Measurements from ENCODE around the gene GNB1. TPM values are rescaled to one million over a fixed set of nuclear protein-coding genes. Genes with fewer than 3 reads are reported as not detected.

GNB1 gene
- total RNA-seq, 1 donor from 2014 or later, result 159 TPM

DNA sequence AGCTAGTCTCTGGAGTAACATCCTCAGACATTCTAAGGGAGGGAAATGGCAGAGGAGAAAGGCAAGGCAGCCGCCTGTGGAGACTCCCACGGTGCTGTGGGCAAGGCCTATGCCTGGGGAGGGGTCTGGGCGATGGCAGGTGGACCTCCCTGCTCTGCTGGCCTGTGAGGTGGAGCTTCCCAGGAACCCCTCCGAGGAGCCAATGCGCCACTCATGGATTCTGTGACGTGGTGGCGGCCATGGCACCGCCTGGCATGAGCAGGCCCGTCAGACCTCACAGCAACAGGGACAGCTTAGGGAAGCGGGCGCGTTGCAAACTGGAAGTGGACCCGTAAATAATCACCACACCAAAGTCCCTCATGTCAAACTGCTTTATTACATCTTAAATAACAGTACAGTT lies 106.0 kb downstream of the GNB1 start:
- peaks cover 4 to 55% of the 10 kb centered on the region in 2 donors for H3K36me3 ChIP-seq
- no peak for DNase-seq (ENCODE audit: extremely low spot score in 2 of 2)
- H3K27me3 ChIP-seq, result no peaks in the 10 kb centered on the region
- H3K27ac ChIP-seq, result no peak overlapping the region
- H3K4me1 ChIP-seq, result peaks cover 36% of the 10 kb centered on the region
- TF ChIP-seq POLR2A (IDR thresholded peaks at IDR 0.05), result no peak
- no peak for TF ChIP-seq POLR2AphosphoS5 (IDR thresholded peaks at IDR 0.05; ENCODE audit: insufficient read depth in 1 of 2, low read depth in 1 of 2)
- TF ChIP-seq, protein P1, sequence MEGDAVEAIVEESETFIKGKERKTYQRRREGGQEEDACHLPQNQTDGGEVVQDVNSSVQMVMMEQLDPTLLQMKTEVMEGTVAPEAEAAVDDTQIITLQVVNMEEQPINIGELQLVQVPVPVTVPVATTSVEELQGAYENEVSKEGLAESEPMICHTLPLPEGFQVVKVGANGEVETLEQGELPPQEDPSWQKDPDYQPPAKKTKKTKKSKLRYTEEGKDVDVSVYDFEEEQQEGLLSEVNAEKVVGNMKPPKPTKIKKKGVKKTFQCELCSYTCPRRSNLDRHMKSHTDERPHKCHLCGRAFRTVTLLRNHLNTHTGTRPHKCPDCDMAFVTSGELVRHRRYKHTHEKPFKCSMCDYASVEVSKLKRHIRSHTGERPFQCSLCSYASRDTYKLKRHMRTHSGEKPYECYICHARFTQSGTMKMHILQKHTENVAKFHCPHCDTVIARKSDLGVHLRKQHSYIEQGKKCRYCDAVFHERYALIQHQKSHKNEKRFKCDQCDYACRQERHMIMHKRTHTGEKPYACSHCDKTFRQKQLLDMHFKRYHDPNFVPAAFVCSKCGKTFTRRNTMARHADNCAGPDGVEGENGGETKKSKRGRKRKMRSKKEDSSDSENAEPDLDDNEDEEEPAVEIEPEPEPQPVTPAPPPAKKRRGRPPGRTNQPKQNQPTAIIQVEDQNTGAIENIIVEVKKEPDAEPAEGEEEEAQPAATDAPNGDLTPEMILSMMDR (IDR thresholded peaks at IDR 0.05), result no peak
- H3K4me3 ChIP-seq, result no peak overlapping the region
- intact Hi-C loops (cut with DNase I), result no loop called here
- no peaks in the 10 kb centered on the region for H3K9me3 ChIP-seq

- intact Hi-C loops (cut with DNase I), result no loop called here
- no peak overlapping the region for H3K4me3 ChIP-seq
Measured at GRCh38 chr1:1783320-1783719, 107.6 kb downstream of the GNB1 start.

GRCh38 chr1:1782399-1783221 lies 108.3 kb downstream of the GNB1 start:
- intact Hi-C loops (cut with DNase I), result loop anchor here (1.0 kb wide), 1 partner anchor 105 kb away; no protein-coding TSS in a partner anchor
- H3K4me1 ChIP-seq, result peaks cover 52% of the 10 kb centered on the region
- no peak for DNase-seq (ENCODE audit: extremely low spot score in 2 of 2)

More at GRCh38 chr1:1783320-1783719, 107.6 kb downstream of the GNB1 start:
- Histone ChIP-seq H3K36me3 (peaks cover 4 to 39% of the 10 kb centered on the region in 2 donors), H3K4me1 (peaks cover 49% of the 10 kb centered on the region), H3K27ac (peak overlapping the region; percentile 80), H3K27me3 (no peaks in the 10 kb centered on the region), H3K9me3 (no peaks in the 10 kb centered on the region)
- no peak for TF ChIP-seq POLR2AphosphoS5 (IDR thresholded peaks at IDR 0.05; ENCODE audit: insufficient read depth in 1 of 2, low read depth in 1 of 2)
- TF ChIP-seq POLR2A (IDR thresholded peaks at IDR 0.05), result no peak
- TF ChIP-seq, protein P1 (IDR thresholded peaks at IDR 0.05), result no peak
- DNase-seq (ENCODE audit: extremely low spot score in 2 of 2), result no peak

DNA sequence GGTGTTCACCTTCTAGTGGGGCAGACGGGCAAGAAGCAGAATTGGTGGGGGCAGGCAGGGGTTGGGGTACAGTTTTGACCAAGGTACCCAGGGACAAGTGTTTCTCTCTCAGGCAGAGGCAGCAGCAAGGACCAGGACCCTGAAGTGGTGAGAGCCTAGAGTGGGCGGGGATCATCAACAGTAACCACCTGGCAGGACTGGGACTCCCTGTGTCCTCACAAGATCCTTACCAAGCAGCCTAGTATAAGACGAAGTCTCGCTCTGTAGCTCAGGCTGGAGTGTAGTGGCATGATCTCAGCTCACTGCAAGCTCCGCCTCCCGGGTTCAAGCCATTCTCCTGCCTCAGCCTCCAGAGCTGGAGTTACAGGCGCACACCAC lies 109.4 kb downstream of the GNB1 start:
- intact Hi-C loops (cut with DNase I), result no loop called here
- H3K4me1 ChIP-seq, result peaks cover 63% of the 10 kb centered on the region

More at GRCh38 chr1:1782399-1783221, 108.3 kb downstream of the GNB1 start:
- peaks cover 4 to 32% of the 10 kb centered on the region in 2 donors for H3K36me3 ChIP-seq
- no peaks in the 10 kb centered on the region for H3K27me3 ChIP-seq
- H3K4me3 ChIP-seq, result peak overlapping the region; percentile 26 to 30
- TF ChIP-seq POLR2A (IDR thresholded peaks at IDR 0.05) (no peak), POLR2AphosphoS5 (IDR thresholded peaks at IDR 0.05; ENCODE audit: insufficient read depth in 1 of 2, low read depth in 1 of 2) (peak; percentile 66 to 70)
- H3K9me3 ChIP-seq, result no peaks in the 10 kb centered on the region
- H3K27ac ChIP-seq, result peak overlapping the region; percentile 80

More for the DNA sequence above, 109.4 kb downstream of the GNB1 start:
- peaks cover 3 to 21% of the 10 kb centered on the region in 2 donors for H3K36me3 ChIP-seq
- no peaks in the 10 kb centered on the region for H3K9me3 ChIP-seq
- H3K27me3 ChIP-seq, result no peaks in the 10 kb centered on the region
- H3K27ac ChIP-seq, result peak overlapping the region; percentile 80
- TF ChIP-seq POLR2A (IDR thresholded peaks at IDR 0.05) (no peak), POLR2AphosphoS5 (IDR thresholded peaks at IDR 0.05; ENCODE audit: insufficient read depth in 1 of 2, low read depth in 1 of 2) (no peak)
- TF ChIP-seq, protein P1 (IDR thresholded peaks at IDR 0.05), result no peak
- peak overlapping the region in 1 of 2 donors; percentile 30 for H3K4me3 ChIP-seq
- no peak for DNase-seq (ENCODE audit: extremely low spot score in 2 of 2)

All from vagina (tissue), 2 donors.